NOMO-1 treated with dmso at 0.1 percent for 144 hours (cell line): ENCODE results near the gene DDN.

ENCODE experiments used
- DNase-seq: peaks from one replicate; lab custom pipeline; 2025; ENCODE audit not compliant: unreplicated experiment; lab: John Stamatoyannopoulos, UW

DDN gene

GRCh38 chr12:48982397-48983080 is 16.6 kb downstream of the DDN start:
- no peak for DNase-seq

DNA sequence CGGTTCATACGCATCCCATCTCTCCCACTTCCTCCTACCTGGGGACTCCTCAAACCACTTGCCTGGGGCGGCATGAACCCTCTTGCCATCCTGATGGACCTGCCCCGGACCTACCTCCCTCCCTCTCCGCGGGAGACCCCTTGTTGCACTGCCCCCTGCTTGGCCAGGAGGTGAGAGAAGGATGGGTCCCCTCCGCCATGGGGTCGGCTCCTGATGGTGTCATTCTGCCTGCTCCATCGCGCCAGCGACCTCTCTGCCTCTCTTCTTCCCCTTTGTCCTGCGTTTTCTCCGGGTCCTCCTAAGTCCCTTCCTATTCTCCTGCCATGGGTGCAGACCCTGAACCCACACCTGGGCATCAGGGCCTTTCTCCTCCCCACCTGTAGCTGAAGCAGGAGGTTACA is 17.4 kb downstream of the DDN start:
- DNase-seq = no peak

DNA sequence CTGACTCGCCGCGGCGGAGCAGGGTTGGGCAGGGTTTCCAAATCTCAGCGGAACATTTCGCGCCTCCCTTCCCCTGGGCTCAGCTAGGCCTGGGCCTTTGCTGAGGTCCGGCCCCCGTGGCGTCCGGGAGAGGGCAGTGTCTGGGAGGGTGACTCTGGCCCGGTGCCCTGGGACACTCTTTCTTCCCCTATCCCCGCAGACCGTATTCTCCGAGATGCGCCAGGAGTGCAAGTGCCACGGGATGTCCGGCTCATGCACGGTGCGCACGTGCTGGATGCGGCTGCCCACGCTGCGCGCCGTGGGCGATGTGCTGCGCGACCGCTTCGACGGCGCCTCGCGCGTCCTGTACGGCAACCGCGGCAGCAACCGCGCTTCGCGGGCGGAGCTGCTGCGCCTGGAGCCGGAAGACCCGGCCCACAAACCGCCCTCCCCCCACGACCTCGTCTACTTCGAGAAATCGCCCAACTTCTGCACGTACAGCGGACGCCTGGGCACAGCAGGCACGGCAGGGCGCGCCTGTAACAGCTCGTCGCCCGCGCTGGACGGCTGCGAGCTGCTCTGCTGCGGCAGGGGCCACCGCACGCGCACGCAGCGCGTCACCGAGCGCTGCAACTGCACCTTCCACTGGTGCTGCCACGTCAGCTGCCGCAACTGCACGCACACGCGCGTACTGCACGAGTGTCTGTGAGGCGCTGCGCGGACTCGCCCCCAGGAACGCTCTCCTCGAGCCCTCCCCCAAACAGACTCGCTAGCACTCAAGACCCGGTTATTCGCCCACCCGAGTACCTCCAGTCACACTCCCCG is 18.0 kb downstream of the DDN start:
- DNase-seq = no peak

DNA sequence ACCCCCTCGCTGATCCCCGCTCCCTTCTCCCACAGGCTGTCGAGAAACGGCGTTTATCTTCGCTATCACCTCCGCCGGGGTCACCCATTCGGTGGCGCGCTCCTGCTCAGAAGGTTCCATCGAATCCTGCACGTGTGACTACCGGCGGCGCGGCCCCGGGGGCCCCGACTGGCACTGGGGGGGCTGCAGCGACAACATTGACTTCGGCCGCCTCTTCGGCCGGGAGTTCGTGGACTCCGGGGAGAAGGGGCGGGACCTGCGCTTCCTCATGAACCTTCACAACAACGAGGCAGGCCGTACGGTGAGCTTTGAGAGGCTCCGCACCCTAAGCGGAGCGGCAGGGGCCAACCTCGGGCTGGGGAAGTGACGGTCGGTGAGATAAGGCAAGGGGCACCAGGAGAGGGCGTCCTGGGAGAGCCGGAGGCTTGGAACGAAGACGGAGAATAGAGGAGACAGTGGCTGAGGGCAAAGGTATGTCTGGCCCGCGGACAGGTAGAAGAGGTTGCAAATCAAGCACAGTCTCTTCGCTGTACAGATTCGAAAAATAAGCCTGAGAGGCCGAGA is 18.7 kb downstream of the DDN start:
- DNase-seq = no peak

GRCh38 chr12:48979602-48980388 is 19.4 kb downstream of the DDN start:
- no peak for DNase-seq

DNA sequence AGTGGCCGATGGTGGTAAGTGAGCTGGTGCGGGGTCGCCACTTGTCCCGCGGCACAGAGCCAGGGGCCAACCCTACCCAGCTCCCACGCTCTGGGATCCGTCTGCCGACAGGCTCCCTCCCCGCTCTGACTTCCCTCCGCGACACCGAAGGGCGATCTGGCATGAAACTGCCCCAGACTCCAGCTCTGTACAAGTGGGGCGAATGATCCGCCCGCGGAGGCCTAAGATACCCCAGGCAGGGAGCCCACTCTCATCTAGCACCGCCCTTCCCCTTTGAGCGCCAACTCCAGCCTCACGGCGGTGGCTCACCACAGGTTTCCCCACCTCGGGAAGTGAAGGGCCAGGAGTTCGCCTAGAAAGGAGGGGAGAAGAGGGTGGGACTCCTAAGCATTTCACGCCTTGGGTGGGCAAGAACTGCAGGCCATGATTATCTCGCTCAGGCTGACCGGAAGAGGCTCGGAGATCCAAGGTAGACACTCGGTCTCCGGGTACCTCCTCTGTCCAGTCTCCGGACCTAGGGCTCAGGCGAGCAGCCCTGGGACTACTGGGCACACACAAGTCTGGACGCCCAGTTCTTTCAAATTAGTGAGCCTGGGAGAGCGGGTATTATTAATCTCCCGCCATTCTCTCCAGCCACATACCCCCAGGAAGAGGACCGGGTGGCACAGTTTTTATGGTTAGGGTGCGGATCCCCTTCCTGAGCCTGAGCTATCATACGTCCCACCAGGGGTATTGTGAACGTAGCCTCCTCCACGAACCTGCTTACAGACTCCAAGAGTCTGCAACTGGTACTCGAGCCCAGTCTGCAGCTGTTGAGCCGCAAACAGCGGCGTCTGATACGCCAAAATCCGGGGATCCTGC is 20.2 kb downstream of the DDN start:
- no peak for DNase-seq

DNA sequence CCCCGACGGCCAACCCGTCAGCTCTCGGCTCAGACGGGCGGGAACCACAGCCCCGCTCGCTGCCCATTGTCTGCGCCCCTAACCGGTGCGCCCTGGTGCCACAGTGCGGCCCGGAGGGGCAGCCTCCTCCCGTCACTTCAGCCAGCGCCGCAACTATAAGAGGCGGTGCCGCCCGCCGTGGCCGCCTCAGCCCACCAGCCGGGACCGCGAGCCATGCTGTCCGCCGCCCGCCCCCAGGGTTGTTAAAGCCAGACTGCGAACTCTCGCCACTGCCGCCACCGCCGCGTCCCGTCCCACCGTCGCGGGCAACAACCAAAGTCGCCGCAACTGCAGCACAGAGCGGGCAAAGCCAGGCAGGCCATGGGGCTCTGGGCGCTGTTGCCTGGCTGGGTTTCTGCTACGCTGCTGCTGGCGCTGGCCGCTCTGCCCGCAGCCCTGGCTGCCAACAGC is 20.9 kb downstream of the DDN start, which contains the start of gene WNT1:
Gene WNT1 (plus strand): TSS at position 32 of the 450 bp plus-strand sequence. CDS start 329 bp downstream, at position 361.
- DNase-seq = no peak

DNA sequence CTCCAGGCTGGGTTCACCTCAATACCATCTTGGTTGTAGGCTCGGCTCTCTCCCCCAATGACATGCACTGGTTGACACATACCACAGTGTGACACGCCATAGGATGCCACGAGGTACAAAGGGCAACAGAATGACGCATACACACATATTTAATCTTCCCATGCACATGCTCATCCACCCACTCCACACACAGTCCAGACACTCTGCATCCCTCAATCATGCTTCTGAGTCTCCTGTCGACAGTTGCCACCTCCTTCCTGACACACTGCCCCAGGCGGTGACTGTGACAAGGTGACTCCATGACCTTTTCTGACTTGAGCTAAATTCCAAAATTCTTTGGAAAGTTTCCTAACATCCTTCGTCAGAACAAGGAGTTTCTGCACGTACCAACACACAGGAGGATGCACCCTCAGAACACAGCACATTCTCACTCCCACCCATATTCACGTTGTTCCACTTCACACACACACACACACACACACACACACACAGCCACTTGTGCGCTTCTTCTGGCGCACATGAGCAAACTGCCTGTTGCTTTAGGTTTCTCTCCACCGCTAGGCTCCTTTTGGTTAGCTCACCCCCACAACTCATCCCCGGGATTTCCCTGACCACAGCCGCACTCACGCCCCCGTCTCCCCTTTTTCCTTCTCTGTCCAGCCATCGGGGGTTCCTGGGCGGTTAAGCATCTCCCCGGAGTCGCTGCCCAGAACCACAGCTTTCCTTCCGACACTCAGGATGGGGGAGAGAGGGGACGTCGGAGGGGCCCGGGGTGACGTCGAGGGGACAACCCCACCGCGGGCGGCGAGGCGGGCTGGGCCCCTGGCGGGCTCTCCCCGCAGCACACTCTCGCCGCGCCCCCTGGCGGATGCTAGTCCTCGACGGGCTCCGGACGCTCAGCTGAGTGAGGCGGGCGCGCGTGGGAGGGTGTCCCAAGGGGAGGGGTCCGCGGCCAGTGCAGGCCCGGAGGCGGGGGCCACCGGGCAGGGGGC is 21.6 kb downstream of the DDN start:
- DNase-seq = peak; percentile 52

GRCh38 chr12:48973941-48974673 is 25.1 kb downstream of the DDN start:
- DNase-seq = no peak

GRCh38 chr12:48973531-48973930 is 25.6 kb downstream of the DDN start:
- DNase-seq = no peak

DNA sequence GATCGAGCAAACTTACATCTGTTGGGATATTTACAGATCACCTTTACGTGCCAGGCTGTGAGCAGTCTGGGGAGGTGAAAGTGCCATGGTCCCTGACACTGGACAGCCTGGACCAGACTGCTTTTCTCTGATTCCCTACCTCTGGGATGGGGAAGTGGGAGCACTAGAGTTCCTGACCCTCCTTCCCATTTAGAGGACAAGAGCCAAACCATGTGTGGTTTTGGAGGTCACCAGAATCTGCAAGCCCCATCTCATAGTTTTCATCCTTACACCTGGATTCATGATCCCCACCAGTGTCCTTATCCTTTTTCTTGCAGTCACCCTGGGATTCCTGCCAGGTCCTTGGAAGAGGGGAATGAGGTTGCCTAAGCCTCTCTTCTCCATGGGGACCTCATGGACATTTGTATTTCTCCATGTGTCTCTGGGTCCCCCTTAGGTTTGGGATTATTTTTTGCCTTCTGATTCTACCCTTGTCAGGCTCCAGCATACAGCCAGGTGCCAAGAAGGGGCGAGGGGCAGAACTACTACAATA is 26.2 kb downstream of the DDN start:
- DNase-seq = no peak

DNA sequence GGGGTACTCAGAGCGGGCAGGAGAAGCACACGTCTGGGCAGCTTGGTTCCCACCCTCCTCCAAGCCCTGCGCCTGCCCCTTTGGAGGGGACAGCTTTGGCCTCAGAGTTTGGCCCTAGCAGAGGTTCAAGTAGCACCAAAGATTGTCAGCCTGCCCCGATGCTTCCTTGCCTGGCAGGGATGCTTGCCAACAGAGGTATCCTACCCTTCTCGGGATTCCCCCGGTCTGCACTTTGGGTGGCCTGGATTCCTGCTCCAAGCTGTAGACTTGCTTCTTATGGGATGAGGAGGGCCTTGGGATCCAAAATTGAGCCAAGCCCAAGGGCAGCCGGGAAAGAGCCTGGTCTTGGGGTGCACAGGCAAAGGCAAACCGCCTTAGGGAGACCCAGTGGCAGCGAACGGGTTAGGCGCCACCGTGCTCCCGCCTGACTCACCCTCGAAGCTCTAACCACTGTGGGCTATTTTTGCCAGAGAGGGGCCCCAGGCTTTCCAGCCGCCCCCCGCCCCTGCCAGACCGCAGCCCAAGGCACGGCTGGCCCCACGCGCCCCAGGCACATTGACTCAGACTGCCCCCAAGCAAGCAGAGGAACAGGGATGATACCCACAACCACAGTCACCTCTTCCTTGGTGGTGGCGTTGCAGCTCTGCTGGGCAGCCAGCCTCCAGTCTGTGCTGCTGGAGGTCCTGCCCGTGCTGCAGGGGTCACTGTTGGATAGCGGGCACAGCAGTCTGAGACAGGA is 26.8 kb downstream of the DDN start:
- peak; percentile 69 for DNase-seq

GRCh38 chr12:48970702-48971334 is 28.4 kb downstream of the DDN start:
- no peak for DNase-seq

- no peak for DNase-seq
Observed at GRCh38 chr12:48969833-48970701, 29.1 kb downstream of the DDN start.

DNA sequence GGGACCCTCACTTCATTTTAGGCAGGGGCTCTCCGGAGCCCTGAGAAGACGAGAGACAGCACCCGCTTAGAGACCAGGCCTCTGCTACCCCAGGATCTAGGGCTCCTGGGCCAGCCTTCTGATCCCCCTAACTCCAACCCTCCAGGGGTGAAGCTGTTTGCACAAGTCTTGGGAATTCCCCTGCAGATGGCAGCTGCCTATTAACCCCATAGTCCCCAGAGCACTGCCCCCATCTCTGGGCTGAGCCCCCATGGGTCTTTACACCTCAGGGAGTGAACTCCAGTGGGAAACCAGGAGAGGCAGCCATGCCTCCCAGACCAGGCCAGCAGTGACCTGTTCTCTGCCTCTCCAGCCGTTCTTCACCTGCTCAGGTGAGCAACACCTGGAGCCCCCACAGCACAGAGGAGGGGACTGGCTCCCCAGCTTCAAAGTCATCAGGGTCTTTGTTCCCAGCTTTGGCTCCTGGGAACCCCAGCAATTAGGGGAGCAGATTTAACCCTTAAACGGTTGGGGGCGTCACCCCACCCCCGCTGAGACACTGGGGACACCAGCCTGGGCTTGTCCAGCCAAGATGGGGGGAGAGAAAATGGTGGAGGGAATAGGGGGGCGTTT is 29.9 kb downstream of the DDN start:
- DNase-seq = no peak

- no peak for DNase-seq
Observed at GRCh38 chr12:48968467-48968866, 30.7 kb downstream of the DDN start.
